Measurements from ENCODE around the gene IFNA5.
A peak's percentile ranks its signal among the peaks of the same experiment; 100 is the strongest.

The IFNA5 gene

GRCh38 chr9:21294904-21295538, 10.1 kb downstream of the IFNA5 start:
- no peak for TF ChIP-seq CTCF (conservative IDR thresholded peaks at IDR 0.05; ENCODE audit: control insufficient read depth, insufficient read depth, low read depth, low read length)
- DNase-seq (ENCODE audit: low read depth): no peak
- no peak overlapping the region for H3K4me3 ChIP-seq (ENCODE audit: control insufficient read depth, low read depth, low read length)

- TF ChIP-seq CTCF (conservative IDR thresholded peaks at IDR 0.05; ENCODE audit: control insufficient read depth, insufficient read depth, low read depth, low read length): no peak
- peak; percentile 63 for DNase-seq (ENCODE audit: low read depth)
- H3K4me3 ChIP-seq (ENCODE audit: control insufficient read depth, low read depth, low read length): no peak overlapping the region
These were observed 10.7 kb downstream of the IFNA5 start for GRCh38 chr9:21294364-21294774.

GRCh38 chr9:21289848-21290247, 15.3 kb downstream of the IFNA5 start:
- DNase-seq (ENCODE audit: low read depth): no peak
- TF ChIP-seq CTCF (conservative IDR thresholded peaks at IDR 0.05; ENCODE audit: control insufficient read depth, insufficient read depth, low read depth, low read length): no peak

GRCh38 chr9:21287280-21287679, 17.8 kb downstream of the IFNA5 start:
- no peak for DNase-seq (ENCODE audit: low read depth)
- TF ChIP-seq CTCF (conservative IDR thresholded peaks at IDR 0.05; ENCODE audit: control insufficient read depth, insufficient read depth, low read depth, low read length): no peak
- H3K4me3 ChIP-seq (ENCODE audit: control insufficient read depth, low read depth, low read length): no peak overlapping the region

More at GRCh38 chr9:21289848-21290247, 15.3 kb downstream of the IFNA5 start:
- no peak overlapping the region for H3K4me3 ChIP-seq (ENCODE audit: control insufficient read depth, low read depth, low read length)

GRCh38 chr9:21286659-21287058, 18.5 kb downstream of the IFNA5 start:
- no peak for TF ChIP-seq CTCF (conservative IDR thresholded peaks at IDR 0.05; ENCODE audit: control insufficient read depth, insufficient read depth, low read depth, low read length)
- no peak for DNase-seq (ENCODE audit: low read depth)
- H3K4me3 ChIP-seq (ENCODE audit: control insufficient read depth, low read depth, low read length): no peak overlapping the region

- H3K4me3 ChIP-seq (ENCODE audit: control insufficient read depth, low read depth, low read length): no peak overlapping the region
- TF ChIP-seq CTCF (conservative IDR thresholded peaks at IDR 0.05; ENCODE audit: control insufficient read depth, insufficient read depth, low read depth, low read length): no peak
- DNase-seq (ENCODE audit: low read depth): no peak
These were observed 19.0 kb downstream of the IFNA5 start for GRCh38 chr9:21286099-21286498.

GRCh38 chr9:21281275-21281674, 23.8 kb downstream of the IFNA5 start:
- no peak for DNase-seq (ENCODE audit: low read depth)
- TF ChIP-seq CTCF (conservative IDR thresholded peaks at IDR 0.05; ENCODE audit: control insufficient read depth, insufficient read depth, low read depth, low read length): no peak
- no peak overlapping the region for H3K4me3 ChIP-seq (ENCODE audit: control insufficient read depth, low read depth, low read length)
